ENCODE data around the gene PWWP2B. TPM values are rescaled to one million over a fixed set of nuclear protein-coding genes. Genes with fewer than 3 reads are reported as not detected.

Gene PWWP2B
- polyA plus RNA-seq, 2 of the 4 experiments (the other 2 are of a cell fraction): 2.8 to 7.3 TPM

DNA sequence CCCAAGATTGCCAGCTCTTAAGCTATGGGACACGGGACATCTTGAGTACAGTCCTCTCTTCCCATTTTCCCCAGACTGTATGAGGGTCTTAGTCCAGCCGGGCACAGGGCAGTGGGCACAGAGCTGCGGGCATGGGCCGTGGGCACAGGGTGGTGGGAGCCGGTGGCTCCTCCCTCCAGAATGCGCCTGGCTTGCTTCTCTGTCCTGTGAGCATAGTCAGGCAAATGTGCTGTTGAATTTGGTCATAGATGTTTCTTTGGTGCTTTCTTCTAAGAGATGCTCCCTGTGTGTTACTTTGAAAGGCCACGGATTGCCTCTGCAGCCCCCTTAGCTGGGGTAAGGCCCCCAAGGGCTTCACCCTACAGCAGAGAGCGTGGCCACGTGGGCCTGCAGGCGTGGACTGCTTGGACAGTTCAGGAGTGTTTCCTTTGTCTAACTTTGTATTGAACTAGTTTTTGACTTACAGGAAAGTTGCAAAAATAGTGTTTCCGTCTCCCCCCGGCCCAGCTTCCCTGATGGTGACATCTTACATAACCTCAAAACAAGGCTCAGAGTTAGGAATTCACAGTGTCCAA is 40.3 kb upstream of the PWWP2B start:
- TF ChIP-seq NR3C1 (IDR thresholded peaks at IDR 0.05) (no peak), CHD2 (IDR thresholded peaks at IDR 0.05; ENCODE audit: low read length, partially characterized antibody) (no peak), HOXB13 (CRISPR knock-in tag; IDR thresholded peaks at IDR 0.05; ENCODE audit: low read depth) (no peak)
- ATAC-seq (no peak), FAIRE-seq (no peak), DNase-seq (ENCODE audit: low read depth in 1 of 2, low spot score in 1 of 2) (no peak)
- H3K4me1 ChIP-seq: no peaks in the 10 kb centered on the region
- ChIA-PET CTCF (interaction anchor here (1.2 to 5.3 kb wide), 4 partner anchors 16 to 144 kb away, joined by 4 to 49 read pairs (median 4); no protein-coding TSS in a partner anchor), POLR2A (no interaction called here)
- H3K4me2 ChIP-seq: no peak overlapping the region
- no peak overlapping the region for H3K27ac ChIP-seq
- 84% methylated on average over 9 of the region's 12 CpGs for WGBS (ENCODE audit: missing lambda C conversion rate)
- H3K4me3 ChIP-seq: no peak overlapping the region
- no peaks in the 10 kb centered on the region for H3K9me3 ChIP-seq

GRCh38 chr10:132357286-132358058 is 39.5 kb upstream of the PWWP2B start:
- 94% methylated on average over 15 of the region's 15 CpGs for WGBS (ENCODE audit: missing lambda C conversion rate)
- no peak for DNase-seq (ENCODE audit: low read depth in 1 of 2, low spot score in 1 of 2)
- Histone ChIP-seq H3K27ac (no peak overlapping the region), H3K4me2 (no peak overlapping the region), H3K9me3 (no peaks in the 10 kb centered on the region), H3K4me1 (no peaks in the 10 kb centered on the region), H3K4me3 (no peak overlapping the region)
- ATAC-seq: no peak
- CTCF ChIA-PET: interaction anchor here (1.8 to 5.3 kb wide), 2 partner anchors 15 to 134 kb away, joined by 4 to 49 read pairs; no protein-coding TSS in a partner anchor
- POLR2A ChIA-PET: no interaction called here
- TF ChIP-seq, protein P1, sequence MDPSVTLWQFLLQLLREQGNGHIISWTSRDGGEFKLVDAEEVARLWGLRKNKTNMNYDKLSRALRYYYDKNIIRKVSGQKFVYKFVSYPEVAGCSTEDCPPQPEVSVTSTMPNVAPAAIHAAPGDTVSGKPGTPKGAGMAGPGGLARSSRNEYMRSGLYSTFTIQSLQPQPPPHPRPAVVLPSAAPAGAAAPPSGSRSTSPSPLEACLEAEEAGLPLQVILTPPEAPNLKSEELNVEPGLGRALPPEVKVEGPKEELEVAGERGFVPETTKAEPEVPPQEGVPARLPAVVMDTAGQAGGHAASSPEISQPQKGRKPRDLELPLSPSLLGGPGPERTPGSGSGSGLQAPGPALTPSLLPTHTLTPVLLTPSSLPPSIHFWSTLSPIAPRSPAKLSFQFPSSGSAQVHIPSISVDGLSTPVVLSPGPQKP (IDR thresholded peaks at IDR 0.05; ENCODE audit: low read depth, low read length): no peak
- TF ChIP-seq HOXB5 (CRISPR knock-in tag; IDR thresholded peaks at IDR 0.05): no peak
- TF ChIP-seq PHF8 (IDR thresholded peaks at IDR 0.05; ENCODE audit: borderline replicate concordance, low read depth): no peak
- TF ChIP-seq RFX5 (IDR thresholded peaks at IDR 0.05): no peak
- TF ChIP-seq FOSL2 (IDR thresholded peaks at IDR 0.05): no peak
- TF ChIP-seq FOSL2 (CRISPR knock-in tag; IDR thresholded peaks at IDR 0.05): no peak
- no peak for TF ChIP-seq CBX8 (IDR thresholded peaks at IDR 0.05)
- no peak for TF ChIP-seq MAFK (IDR thresholded peaks at IDR 0.05; ENCODE audit: partially characterized antibody)
- TF ChIP-seq MYC (IDR thresholded peaks at IDR 0.05; ENCODE audit: borderline replicate concordance, low read length): no peak
- TF ChIP-seq, protein P2, sequence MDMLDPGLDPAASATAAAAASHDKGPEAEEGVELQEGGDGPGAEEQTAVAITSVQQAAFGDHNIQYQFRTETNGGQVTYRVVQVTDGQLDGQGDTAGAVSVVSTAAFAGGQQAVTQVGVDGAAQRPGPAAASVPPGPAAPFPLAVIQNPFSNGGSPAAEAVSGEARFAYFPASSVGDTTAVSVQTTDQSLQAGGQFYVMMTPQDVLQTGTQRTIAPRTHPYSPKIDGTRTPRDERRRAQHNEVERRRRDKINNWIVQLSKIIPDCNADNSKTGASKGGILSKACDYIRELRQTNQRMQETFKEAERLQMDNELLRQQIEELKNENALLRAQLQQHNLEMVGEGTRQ (IDR thresholded peaks at IDR 0.05): no peak
- no peak for TF ChIP-seq NFE2L2 (conservative IDR thresholded peaks at IDR 0.05; ENCODE audit: low read length)
- TF ChIP-seq POLR2A (IDR thresholded peaks at IDR 0.05; ENCODE audit: low read length): no peak
- no peak for TF ChIP-seq MAZ (IDR thresholded peaks at IDR 0.05; ENCODE audit: borderline replicate concordance, low read depth, low read length)
- no peak for TF ChIP-seq RCOR1 (IDR thresholded peaks at IDR 0.05; ENCODE audit: low read depth, low read length)
- no peak for TF ChIP-seq SREBF2 (IDR thresholded peaks at IDR 0.05)
- TF ChIP-seq, protein P3, sequence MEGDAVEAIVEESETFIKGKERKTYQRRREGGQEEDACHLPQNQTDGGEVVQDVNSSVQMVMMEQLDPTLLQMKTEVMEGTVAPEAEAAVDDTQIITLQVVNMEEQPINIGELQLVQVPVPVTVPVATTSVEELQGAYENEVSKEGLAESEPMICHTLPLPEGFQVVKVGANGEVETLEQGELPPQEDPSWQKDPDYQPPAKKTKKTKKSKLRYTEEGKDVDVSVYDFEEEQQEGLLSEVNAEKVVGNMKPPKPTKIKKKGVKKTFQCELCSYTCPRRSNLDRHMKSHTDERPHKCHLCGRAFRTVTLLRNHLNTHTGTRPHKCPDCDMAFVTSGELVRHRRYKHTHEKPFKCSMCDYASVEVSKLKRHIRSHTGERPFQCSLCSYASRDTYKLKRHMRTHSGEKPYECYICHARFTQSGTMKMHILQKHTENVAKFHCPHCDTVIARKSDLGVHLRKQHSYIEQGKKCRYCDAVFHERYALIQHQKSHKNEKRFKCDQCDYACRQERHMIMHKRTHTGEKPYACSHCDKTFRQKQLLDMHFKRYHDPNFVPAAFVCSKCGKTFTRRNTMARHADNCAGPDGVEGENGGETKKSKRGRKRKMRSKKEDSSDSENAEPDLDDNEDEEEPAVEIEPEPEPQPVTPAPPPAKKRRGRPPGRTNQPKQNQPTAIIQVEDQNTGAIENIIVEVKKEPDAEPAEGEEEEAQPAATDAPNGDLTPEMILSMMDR (IDR thresholded peaks at IDR 0.05): no peak
- TF ChIP-seq RAD21 (conservative IDR thresholded peaks at IDR 0.05 in 1 of 2, IDR thresholded peaks at IDR 0.05 in 1 of 2): no peak
- TF ChIP-seq NPAS2 (CRISPR knock-in tag; IDR thresholded peaks at IDR 0.05; ENCODE audit: borderline replicate concordance): no peak
- no peak for TF ChIP-seq MAX (IDR thresholded peaks at IDR 0.05)
- no peak for TF ChIP-seq EHMT2 (IDR thresholded peaks at IDR 0.05; ENCODE audit: low read depth)
- FAIRE-seq: no peak
